NCI-H146 treated with DMSO at 0.1 percent for 48 hours (cell line): ENCODE results near the gene LYRM4.

Experiments used
- DNase-seq: peaks from one replicate; lab custom pipeline; 2025; ENCODE audit not compliant: unreplicated experiment; lab: John Stamatoyannopoulos, UW

Gene LYRM4

DNA sequence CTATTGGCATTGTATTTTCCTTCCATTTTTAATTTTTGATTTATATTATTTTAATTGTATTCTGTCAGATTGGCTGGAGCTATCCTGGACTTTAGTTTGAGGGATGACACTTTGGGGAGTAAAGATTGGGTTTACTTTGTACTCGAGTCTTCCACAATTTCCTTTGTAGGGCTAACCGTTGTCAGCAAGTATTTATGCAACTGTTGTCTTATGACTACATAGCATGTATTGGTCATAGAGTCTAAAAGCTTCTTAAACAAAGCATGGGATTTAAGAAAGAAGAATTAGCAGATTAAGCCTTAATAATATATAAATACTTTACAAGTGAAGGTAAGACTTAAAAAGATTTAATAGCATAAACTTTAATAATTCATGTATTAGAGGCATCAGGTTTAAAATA lies 20.2 kb upstream of the LYRM4 start:
- no peak for DNase-seq

DNA sequence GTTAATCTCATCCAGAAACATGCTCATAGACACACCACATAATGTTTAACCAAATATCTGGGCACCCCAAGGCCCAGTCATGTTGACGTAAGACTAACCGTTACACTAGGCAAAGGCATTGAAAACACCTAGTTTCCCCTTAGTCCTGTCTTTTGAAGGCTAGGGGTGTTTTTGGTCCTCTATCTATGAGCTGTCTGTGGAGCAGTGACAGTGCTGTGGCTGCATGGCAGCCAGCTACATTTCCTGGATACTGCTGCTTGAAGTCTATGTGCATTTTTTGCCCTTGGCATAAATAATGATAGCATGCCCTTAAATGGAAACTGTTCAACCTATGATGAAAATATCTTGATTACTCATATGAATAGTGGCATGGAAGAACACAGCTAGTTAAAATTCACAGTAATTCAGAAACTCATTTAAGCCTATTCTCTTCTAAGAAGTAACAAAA lies 19.2 kb upstream of the LYRM4 start:
- DNase-seq, result no peak

- no peak for DNase-seq
These were observed 17.9 kb upstream of the LYRM4 start for GRCh38 chr6:5278565-5279120.

GRCh38 chr6:5278047-5278446 lies 17.3 kb upstream of the LYRM4 start:
- DNase-seq, result no peak

- DNase-seq, result no peak
These were observed 16.8 kb upstream of the LYRM4 start for GRCh38 chr6:5277589-5277988.

GRCh38 chr6:5276581-5276980 lies 15.8 kb upstream of the LYRM4 start:
- DNase-seq, result no peak

- no peak for DNase-seq
These were observed 14.7 kb upstream of the LYRM4 start for GRCh38 chr6:5275497-5275896.

DNA sequence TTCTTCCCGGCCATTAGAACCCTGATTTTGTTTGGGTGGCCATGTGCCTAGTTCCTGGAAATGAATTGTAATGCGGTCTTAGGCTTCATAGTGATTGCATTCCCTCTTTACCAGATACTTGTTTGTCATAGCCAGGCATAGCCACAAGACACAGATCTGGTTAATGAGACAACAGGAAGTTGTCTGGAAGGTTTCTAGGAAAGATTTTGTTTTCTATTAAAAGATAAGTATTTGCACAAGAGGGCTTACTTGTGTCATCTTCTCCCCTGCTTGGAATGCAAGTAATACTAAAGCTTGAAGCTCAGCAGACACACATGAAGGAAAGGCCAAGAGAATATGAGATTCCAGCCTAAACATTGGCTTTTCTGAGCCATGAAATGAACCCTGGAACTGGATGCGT lies 13.5 kb upstream of the LYRM4 start:
- no peak for DNase-seq

DNA sequence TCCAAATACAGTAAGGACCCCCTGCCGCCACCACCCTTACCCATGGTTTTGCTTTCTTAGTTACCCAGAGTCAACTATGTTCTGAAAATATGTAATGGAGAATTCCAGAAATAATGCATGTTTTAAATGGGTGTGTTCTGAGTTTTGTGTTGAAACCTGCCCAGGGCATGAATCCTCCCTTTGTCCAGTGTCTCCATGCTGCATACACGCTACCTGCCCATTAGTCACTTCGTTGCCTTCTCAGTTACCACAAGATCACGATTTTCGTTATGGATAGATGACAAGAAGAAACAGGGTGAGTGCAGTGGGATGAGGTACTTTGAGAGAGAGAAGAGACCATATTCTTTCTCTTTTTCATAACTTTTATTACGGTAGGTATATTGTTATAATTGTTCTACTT lies 11.2 kb upstream of the LYRM4 start:
- no peak for DNase-seq

- DNase-seq, result no peak
These were observed 9.4 kb upstream of the LYRM4 start for GRCh38 chr6:5270093-5270680.

DNA sequence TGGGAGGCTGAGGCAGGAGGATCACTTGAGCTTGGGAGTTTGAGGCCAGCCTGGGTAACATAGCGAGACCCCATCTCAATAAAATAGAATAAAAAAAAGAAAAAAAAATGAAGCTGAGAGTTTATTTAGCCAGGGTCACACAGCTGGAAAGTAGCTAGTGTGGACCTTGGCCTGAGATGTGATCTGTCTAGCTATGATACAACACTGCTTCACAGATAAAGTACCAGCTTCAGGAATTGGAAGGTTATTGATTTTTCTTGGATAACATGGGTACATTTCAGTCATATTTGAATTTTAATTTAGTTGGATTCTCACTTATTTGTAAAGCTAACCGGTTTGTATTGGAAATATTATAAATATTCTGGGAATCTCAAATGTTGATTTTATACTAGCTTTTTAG lies 5.7 kb upstream of the LYRM4 start:
- no peak for DNase-seq

GRCh38 chr6:5261545-5262109 lies 877 bp upstream of the LYRM4 start:
- DNase-seq, result no peak

GRCh38 chr6:5260111-5260620 lies 584 bp downstream of the LYRM4 start:
- DNase-seq, result peak; percentile 58

GRCh38 chr6:5259428-5259827 lies 1.3 kb downstream of the LYRM4 start:
- DNase-seq, result no peak

- DNase-seq, result no peak
These were observed 3.4 kb downstream of the LYRM4 start for GRCh38 chr6:5257400-5257799.

DNA sequence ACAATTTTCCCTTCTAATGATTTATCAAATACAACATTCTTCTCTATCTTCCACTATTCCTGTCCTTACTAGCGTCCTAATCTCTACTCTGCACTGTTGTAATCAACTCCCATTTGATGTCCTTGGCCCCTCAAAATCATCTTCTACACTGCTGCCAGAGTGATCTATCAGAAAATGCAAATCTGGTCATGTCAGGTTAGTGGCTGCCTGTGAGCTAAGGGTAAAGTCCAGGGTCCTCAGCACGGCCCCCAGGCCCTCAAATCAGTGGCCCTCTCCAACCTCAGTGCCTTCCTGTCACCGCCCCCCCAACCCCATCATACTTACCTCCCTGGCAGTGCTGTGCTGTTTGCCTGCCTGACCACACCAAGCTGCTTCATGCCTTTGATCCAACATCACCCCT lies 3.8 kb downstream of the LYRM4 start:
- DNase-seq, result no peak

GRCh38 chr6:5250911-5251310 lies 9.8 kb downstream of the LYRM4 start:
- no peak for DNase-seq

- DNase-seq, result no peak
These were observed 10.3 kb downstream of the LYRM4 start for GRCh38 chr6:5250451-5250850.

DNA sequence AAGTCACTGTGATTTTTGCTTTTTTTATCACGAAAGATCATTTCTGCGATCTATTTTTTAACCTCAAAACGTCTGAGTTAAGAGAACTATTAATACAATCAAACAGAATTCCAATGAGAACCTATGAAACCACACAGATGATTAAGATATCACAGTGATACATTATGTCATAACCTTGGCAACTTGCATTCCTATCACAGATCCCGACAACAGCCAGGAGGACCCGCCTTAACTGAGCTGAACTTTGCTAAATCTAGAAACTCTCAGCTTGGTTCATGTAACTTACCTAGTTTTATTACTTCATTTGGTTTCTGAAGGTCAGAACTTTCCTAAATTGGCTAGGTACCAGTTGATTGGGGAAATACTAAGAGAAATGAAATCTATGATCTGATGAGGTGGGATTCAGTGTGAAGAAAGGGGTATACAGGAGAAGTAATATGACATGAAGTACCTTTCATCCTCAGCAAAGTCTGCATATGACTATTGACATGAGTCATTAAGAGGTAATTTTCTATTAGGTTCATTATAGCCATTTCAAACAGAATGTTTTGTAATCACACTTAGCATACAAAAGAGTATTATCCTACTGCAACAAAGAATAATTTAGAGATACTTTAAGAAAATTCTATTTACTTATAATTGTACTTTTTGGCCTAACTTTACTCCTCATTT lies 11.2 kb downstream of the LYRM4 start:
- no peak for DNase-seq

GRCh38 chr6:5248302-5249098 lies 12.2 kb downstream of the LYRM4 start:
- DNase-seq, result no peak

GRCh38 chr6:5247201-5247600 lies 13.5 kb downstream of the LYRM4 start:
- no peak for DNase-seq
